Measurements from ENCODE around the gene SERPINA12. TPM values are rescaled to one million over a fixed set of nuclear protein-coding genes. Genes with fewer than 3 reads are reported as not detected.

The SERPINA12 gene
- total and polyA plus RNA-seq, 2 of the 13 experiments (the other 11 are each of a cell fraction or from before 2014, with no cell fraction given), result 0.08 TPM; not detected in 1

DNA sequence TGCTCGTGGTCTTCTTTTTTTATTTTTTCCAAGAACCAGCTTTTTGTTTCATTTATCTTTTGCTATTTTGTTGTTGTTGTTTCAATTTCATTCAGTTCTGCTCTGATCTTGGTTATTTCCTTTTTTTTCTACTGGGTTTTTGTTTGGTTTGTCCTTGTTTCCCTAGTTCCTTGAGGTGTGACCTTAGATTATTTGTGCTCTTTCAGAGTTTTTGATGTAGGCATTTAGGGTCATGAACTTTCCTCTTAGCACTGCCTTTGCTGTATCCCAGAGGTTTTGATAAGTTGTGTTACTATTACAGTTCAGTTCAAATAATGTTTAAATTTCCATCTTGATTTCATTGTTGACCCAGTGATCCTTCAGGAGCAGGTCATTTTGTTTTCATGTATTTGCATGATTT lies 53.3 kb downstream of the SERPINA12 start (continued):
- TF ChIP-seq ZNF260 (CRISPR knock-in tag; IDR thresholded peaks at IDR 0.05; ENCODE audit: borderline replicate concordance, low read depth) (no peak), ZNF552 (CRISPR knock-in tag; IDR thresholded peaks at IDR 0.05; ENCODE audit: borderline replicate concordance) (no peak), NCOA2 (CRISPR knock-in tag; IDR thresholded peaks at IDR 0.05) (peak; percentile 87), SMYD3 (CRISPR knock-in tag; IDR thresholded peaks at IDR 0.05) (no peak), KMT2A (CRISPR knock-in tag; IDR thresholded peaks at IDR 0.05) (no peak), PAF1 (CRISPR knock-in tag; IDR thresholded peaks at IDR 0.05) (no peak), ZNF431 (CRISPR knock-in tag; IDR thresholded peaks at IDR 0.05; ENCODE audit: borderline replicate concordance, low read depth) (no peak), NCOR1 (IDR thresholded peaks at IDR 0.05; ENCODE audit: borderline replicate concordance, low read length) (peak; percentile 58; the same call in 1 of the 2 replicates), ZNF557 (CRISPR knock-in tag; IDR thresholded peaks at IDR 0.05) (no peak), BRD4 (CRISPR knock-in tag; IDR thresholded peaks at IDR 0.05) (no peak), KAT8 (CRISPR knock-in tag; IDR thresholded peaks at IDR 0.05) (no peak), EP300 (IDR thresholded peaks at IDR 0.05; ENCODE audit: low read depth in 2 of 2, low read length in 2 of 2) (peak in 1 of 2 experiments; percentile 88; a peak in 2 of 4 replicates), EP300 (CRISPR knock-in tag; IDR thresholded peaks at IDR 0.05; ENCODE audit: borderline replicate concordance) (no peak), GLI4 (CRISPR knock-in tag; IDR thresholded peaks at IDR 0.05; ENCODE audit: borderline replicate concordance) (no peak), ZNF782 (CRISPR knock-in tag; IDR thresholded peaks at IDR 0.05; ENCODE audit: borderline replicate concordance) (no peak), TMF1 (CRISPR knock-in tag; IDR thresholded peaks at IDR 0.05; ENCODE audit: low read depth) (no peak), KDM4B (CRISPR knock-in tag; IDR thresholded peaks at IDR 0.05) (no peak), AKAP8 (CRISPR knock-in tag; IDR thresholded peaks at IDR 0.05) (no peak), TSC22D2 (CRISPR knock-in tag; IDR thresholded peaks at IDR 0.05; ENCODE audit: borderline replicate concordance) (no peak), TCF7 (IDR thresholded peaks at IDR 0.05; ENCODE audit: low read depth) (peak; percentile 92), ZNF430 (CRISPR knock-in tag; IDR thresholded peaks at IDR 0.05) (no peak), ELF3 (CRISPR knock-in tag; IDR thresholded peaks at IDR 0.05) (peak; percentile 53; the same call in 1 of the 2 replicates)
- TF ChIP-seq, protein P1, sequence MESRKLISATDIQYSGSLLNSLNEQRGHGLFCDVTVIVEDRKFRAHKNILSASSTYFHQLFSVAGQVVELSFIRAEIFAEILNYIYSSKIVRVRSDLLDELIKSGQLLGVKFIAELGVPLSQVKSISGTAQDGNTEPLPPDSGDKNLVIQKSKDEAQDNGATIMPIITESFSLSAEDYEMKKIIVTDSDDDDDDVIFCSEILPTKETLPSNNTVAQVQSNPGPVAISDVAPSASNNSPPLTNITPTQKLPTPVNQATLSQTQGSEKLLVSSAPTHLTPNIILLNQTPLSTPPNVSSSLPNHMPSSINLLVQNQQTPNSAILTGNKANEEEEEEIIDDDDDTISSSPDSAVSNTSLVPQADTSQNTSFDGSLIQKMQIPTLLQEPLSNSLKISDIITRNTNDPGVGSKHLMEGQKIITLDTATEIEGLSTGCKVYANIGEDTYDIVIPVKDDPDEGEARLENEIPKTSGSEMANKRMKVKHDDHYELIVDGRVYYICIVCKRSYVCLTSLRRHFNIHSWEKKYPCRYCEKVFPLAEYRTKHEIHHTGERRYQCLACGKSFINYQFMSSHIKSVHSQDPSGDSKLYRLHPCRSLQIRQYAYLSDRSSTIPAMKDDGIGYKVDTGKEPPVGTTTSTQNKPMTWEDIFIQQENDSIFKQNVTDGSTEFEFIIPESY (CRISPR knock-in tag; IDR thresholded peaks at IDR 0.05), result no peak
- TF ChIP-seq, protein P2, sequence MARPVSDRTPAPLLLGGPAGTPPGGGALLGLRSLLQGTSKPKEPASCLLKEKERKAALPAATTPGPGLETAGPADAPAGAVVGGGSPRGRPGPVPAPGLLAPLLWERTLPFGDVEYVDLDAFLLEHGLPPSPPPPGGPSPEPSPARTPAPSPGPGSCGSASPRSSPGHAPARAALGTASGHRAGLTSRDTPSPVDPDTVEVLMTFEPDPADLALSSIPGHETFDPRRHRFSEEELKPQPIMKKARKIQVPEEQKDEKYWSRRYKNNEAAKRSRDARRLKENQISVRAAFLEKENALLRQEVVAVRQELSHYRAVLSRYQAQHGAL (CRISPR knock-in tag; IDR thresholded peaks at IDR 0.05; ENCODE audit: not compliant biosample characterization), result no peak
- TF ChIP-seq, protein P3, sequence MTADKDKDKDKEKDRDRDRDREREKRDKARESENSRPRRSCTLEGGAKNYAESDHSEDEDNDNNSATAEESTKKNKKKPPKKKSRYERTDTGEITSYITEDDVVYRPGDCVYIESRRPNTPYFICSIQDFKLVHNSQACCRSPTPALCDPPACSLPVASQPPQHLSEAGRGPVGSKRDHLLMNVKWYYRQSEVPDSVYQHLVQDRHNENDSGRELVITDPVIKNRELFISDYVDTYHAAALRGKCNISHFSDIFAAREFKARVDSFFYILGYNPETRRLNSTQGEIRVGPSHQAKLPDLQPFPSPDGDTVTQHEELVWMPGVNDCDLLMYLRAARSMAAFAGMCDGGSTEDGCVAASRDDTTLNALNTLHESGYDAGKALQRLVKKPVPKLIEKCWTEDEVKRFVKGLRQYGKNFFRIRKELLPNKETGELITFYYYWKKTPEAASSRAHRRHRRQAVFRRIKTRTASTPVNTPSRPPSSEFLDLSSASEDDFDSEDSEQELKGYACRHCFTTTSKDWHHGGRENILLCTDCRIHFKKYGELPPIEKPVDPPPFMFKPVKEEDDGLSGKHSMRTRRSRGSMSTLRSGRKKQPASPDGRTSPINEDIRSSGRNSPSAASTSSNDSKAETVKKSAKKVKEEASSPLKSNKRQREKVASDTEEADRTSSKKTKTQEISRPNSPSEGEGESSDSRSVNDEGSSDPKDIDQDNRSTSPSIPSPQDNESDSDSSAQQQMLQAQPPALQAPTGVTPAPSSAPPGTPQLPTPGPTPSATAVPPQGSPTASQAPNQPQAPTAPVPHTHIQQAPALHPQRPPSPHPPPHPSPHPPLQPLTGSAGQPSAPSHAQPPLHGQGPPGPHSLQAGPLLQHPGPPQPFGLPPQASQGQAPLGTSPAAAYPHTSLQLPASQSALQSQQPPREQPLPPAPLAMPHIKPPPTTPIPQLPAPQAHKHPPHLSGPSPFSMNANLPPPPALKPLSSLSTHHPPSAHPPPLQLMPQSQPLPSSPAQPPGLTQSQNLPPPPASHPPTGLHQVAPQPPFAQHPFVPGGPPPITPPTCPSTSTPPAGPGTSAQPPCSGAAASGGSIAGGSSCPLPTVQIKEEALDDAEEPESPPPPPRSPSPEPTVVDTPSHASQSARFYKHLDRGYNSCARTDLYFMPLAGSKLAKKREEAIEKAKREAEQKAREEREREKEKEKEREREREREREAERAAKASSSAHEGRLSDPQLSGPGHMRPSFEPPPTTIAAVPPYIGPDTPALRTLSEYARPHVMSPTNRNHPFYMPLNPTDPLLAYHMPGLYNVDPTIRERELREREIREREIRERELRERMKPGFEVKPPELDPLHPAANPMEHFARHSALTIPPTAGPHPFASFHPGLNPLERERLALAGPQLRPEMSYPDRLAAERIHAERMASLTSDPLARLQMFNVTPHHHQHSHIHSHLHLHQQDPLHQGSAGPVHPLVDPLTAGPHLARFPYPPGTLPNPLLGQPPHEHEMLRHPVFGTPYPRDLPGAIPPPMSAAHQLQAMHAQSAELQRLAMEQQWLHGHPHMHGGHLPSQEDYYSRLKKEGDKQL (CRISPR knock-in tag; IDR thresholded peaks at IDR 0.05; ENCODE audit: low read depth), result peak; percentile 48; the same call in 1 of the 2 replicates

Measured in HepG2 (cell line).